Uterus (tissue), 4 donors: Measurements from ENCODE around the gene IL6ST. TPM values are rescaled to one million over a fixed set of nuclear protein-coding genes. Genes with fewer than 3 reads are reported as not detected.

Source experiments
- DNase-seq, 2 donors: peaks; one replicate each; pipeline ENCODE4 v3.0.0-alpha.2; 2019 to 2020
- H3K27ac ChIP-seq, 2 donors: fragments of 200-600 bp; sonication (generic); 1 replicate in 1 of 2; 2 replicates in 1 of 2; pipeline ENCODE4 v1.5.1; 2016 to 2018
- H3K27me3 ChIP-seq, 2 donors: fragments of 200-600 bp; sonication (generic); one replicate each; pipeline ENCODE4 v1.5.1; 2018 to 2019; ENCODE audit warnings: control low read depth in 1 of 2
- H3K36me3 ChIP-seq, 2 donors: fragments of 200-600 bp; sonication (generic); one replicate each; pipeline ENCODE4 v1.5.1; 2019; ENCODE audit warnings: control low read depth in 1 of 2
- H3K4me1 ChIP-seq, 2 donors: fragments of 200-600 bp; sonication (generic); one replicate each; pipeline ENCODE4 v1.5.1; 2018 to 2019; ENCODE audit warnings: control low read depth in 1 of 2
- H3K4me3 ChIP-seq, 2 donors: fragments of 200-600 bp; sonication (generic); 1 replicate in 1 of 2; 2 replicates in 1 of 2; pipeline ENCODE4 v1.5.1; 2018 to 2019; ENCODE audit warnings: mild to moderate bottlenecking in 1 of 2
- H3K9me3 ChIP-seq, 2 donors: fragments of 200-600 bp; sonication (generic); one replicate each; pipeline ENCODE4 v1.5.1; 2019; ENCODE audit warnings: control low read depth in 1 of 2
- POLR2A ChIP-seq, 2 donors: fragments of 450-650 bp; IDR thresholded peaks; one replicate each; pipeline ENCODE4 v1.6.1; 2016; ENCODE audit warnings: antibody characterized with exemption in 2 of 2, mild to moderate bottlenecking in 1 of 2, moderate library complexity in 1 of 2
- intact Hi-C: fragments of 100-400 bp; cut with DNase I; formaldehyde crosslinking; loops from one replicate; pipeline ENCODE4 v1.15.1; 2023; ENCODE audit warnings: low total_unique reads
- total RNA-seq, 4 donors: library from RNA; depleted of rRNA in 3 of 4; stranded (reverse); fragments of >200 nt in 3 of 4; gene quantifications; one replicate each; pipeline versions ENCODE4 v1.1.0 to v1.2.4, GENCODE V29; 2014 to 2023
- TF ChIP-seq, protein P1 (sequence below), 4 experiments: fragments of 200-600 bp in 2 of 4; fragments of 450-650 bp in 2 of 4; sonication (generic) in 2 of 4; IDR thresholded peaks; one replicate each; pipeline ENCODE4 v1.5.1; 2016 to 2019; ENCODE audit warnings: antibody characterized with exemption in 4 of 4, mild to moderate bottlenecking in 2 of 4, moderate library complexity in 1 of 4
- donor health status: DM: yes; HTN: yes; CAD: no.

The IL6ST gene
- total RNA-seq, 4 donors from 2014 or later = 147 to 414 (median 364) TPM

GRCh38 chr5:55929020-55929799 is 65.6 kb downstream of the IL6ST start:
- Histone ChIP-seq H3K27ac (no peak overlapping the region), H3K27me3 (no peaks in the 10 kb centered on the region), H3K4me1 (no peaks in the 10 kb centered on the region), H3K4me3 (no peak overlapping the region), H3K9me3 (no peaks in the 10 kb centered on the region), H3K36me3 (no peaks in the 10 kb centered on the region)
- intact Hi-C loops = no loop called here
- DNase-seq = no peak
- TF ChIP-seq POLR2A (IDR thresholded peaks at IDR 0.05) = no peak
- TF ChIP-seq, protein P1, sequence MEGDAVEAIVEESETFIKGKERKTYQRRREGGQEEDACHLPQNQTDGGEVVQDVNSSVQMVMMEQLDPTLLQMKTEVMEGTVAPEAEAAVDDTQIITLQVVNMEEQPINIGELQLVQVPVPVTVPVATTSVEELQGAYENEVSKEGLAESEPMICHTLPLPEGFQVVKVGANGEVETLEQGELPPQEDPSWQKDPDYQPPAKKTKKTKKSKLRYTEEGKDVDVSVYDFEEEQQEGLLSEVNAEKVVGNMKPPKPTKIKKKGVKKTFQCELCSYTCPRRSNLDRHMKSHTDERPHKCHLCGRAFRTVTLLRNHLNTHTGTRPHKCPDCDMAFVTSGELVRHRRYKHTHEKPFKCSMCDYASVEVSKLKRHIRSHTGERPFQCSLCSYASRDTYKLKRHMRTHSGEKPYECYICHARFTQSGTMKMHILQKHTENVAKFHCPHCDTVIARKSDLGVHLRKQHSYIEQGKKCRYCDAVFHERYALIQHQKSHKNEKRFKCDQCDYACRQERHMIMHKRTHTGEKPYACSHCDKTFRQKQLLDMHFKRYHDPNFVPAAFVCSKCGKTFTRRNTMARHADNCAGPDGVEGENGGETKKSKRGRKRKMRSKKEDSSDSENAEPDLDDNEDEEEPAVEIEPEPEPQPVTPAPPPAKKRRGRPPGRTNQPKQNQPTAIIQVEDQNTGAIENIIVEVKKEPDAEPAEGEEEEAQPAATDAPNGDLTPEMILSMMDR (IDR thresholded peaks at IDR 0.05) = no peak

- Histone ChIP-seq H3K27me3 (no peaks in the 10 kb centered on the region), H3K9me3 (no peaks in the 10 kb centered on the region), H3K27ac (no peak overlapping the region), H3K4me3 (no peak overlapping the region), H3K4me1 (no peaks in the 10 kb centered on the region), H3K36me3 (no peaks in the 10 kb centered on the region)
- TF ChIP-seq, protein P1 (IDR thresholded peaks at IDR 0.05) = no peak
- TF ChIP-seq POLR2A (IDR thresholded peaks at IDR 0.05) = no peak
- DNase-seq = no peak
- intact Hi-C loops = no loop called here
Measured at GRCh38 chr5:55927861-55928655, 66.7 kb downstream of the IL6ST start.

DNA sequence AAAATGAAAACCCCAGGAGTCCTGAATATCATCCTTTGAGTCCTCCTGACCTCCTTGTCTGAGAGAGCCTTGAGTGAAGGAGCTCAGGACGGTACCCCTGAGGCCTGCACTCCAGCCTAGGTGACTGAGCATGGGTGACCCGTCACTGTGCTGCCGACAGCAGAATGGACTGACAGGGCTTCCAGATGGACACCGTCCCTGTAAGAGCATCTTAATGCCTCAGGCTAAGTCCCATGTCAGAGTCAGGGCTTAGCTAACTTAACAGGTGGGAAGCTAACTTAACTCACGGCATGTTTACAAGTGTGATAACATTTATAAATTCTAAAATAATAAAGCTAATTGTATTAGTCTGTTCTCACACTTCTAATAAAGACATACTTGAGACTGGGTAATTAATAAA is 68.3 kb downstream of the IL6ST start:
- DNase-seq = no peak
- Histone ChIP-seq H3K27ac (no peak overlapping the region), H3K27me3 (no peaks in the 10 kb centered on the region), H3K4me3 (no peak overlapping the region), H3K9me3 (no peaks in the 10 kb centered on the region), H3K36me3 (no peaks in the 10 kb centered on the region), H3K4me1 (no peaks in the 10 kb centered on the region)
- no peak for TF ChIP-seq POLR2A (IDR thresholded peaks at IDR 0.05)
- TF ChIP-seq, protein P1 (IDR thresholded peaks at IDR 0.05) = no peak
- intact Hi-C loops = no loop called here

DNA sequence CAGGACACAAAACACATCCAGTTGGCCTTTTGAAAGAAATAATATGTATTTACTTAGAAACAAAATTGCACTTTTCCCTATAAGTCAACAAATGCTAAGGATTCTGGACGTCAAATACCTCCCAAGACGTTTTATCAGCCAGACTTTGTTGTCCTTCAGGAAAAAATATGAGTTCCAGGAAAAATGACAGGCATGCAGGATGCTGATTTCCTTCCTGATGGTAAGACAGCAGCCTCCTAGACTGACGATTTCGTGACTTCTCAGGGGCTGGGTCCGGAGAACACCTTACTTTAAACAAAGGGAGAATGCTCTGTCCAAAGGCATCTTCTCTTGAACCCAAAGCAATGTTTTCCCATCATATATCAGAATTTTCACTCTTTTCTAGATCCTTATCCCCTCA is 69.1 kb downstream of the IL6ST start:
- H3K27me3 ChIP-seq = no peaks in the 10 kb centered on the region
- no peaks in the 10 kb centered on the region for H3K36me3 ChIP-seq
- H3K4me3 ChIP-seq = no peak overlapping the region
- intact Hi-C loops = no loop called here
- DNase-seq = no peak
- TF ChIP-seq, protein P1 (IDR thresholded peaks at IDR 0.05) = no peak
- no peak for TF ChIP-seq POLR2A (IDR thresholded peaks at IDR 0.05)
- H3K27ac ChIP-seq = no peak overlapping the region
- no peaks in the 10 kb centered on the region for H3K4me1 ChIP-seq
- H3K9me3 ChIP-seq = no peaks in the 10 kb centered on the region

DNA sequence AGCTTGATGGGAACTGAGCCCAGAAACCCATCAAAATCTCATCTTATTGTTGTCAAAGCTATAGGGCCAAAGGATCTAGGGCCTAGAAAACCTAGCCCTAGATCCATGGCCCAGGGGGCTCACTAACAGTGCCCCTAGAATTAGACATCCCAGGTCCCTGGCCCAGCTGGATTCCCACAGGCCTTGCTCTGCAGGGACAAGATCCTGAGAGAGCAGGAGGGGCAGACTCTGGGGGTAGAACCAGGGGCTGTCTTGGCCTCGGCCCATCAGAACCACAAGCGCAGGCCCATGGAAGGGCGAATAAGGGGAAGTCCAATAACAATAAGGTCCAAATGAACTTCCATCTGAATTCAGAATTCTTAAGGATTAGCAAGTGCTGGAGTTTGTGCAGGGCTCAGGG is 69.6 kb downstream of the IL6ST start:
- TF ChIP-seq, protein P1 (IDR thresholded peaks at IDR 0.05) = no peak
- no peak for TF ChIP-seq POLR2A (IDR thresholded peaks at IDR 0.05)
- intact Hi-C loops = no loop called here

More for the DNA sequence above, 69.6 kb downstream of the IL6ST start:
- no peaks in the 10 kb centered on the region for H3K4me1 ChIP-seq
- no peaks in the 10 kb centered on the region for H3K9me3 ChIP-seq
- H3K36me3 ChIP-seq = no peaks in the 10 kb centered on the region
- H3K27me3 ChIP-seq = no peaks in the 10 kb centered on the region
- DNase-seq = no peak
- no peak overlapping the region for H3K27ac ChIP-seq
- no peak overlapping the region for H3K4me3 ChIP-seq
